Measurements from ENCODE around the gene ST8SIA1.

Gene ST8SIA1

GRCh38 chr12:22283006-22283506 lies 51.5 kb downstream of the ST8SIA1 start:
- DNase-seq (ENCODE audit: low spot score), result peak; percentile 71

DNA sequence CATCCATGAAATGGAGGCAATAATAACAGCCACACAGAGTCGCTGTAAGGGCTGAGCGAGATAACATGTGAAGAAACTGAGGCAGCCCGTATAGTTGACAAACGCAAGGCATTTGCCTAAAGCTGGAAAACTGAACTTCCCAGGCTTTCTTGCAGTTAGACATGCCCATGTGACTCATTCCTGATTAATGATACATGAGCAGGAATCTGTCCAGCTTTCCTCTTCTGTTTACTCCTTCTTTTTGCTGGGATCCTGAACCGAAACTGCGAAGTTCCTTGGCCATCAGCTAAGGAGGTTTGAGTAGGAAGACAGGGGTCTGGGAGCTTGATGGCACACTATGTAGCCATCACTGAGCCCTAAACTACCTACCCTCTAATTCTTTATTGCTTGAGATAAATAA lies 52.2 kb downstream of the ST8SIA1 start:
- DNase-seq (ENCODE audit: low spot score), result peak; percentile 65

- DNase-seq (ENCODE audit: low spot score), result no peak
Measured at GRCh38 chr12:22276867-22277266, 57.6 kb downstream of the ST8SIA1 start.

DNA sequence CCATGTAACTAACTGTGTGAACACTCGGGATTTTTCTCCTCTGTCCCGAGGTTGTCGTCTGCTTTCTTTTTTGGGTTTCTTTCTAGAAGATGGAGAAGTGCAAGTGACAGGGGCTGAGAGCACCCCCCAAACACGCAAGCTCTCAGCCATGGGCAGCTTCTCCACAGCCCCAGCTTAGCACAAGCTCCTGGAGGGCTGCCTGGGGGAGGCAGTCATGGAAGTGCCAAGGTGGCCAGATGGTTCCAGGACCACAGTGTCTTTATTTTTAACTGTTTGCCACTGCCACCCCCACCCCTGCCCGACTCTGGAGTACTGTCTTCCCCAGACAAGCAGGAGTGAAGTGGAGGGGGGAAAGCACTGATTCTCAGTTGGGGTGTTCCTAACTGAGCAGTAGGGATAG lies 58.2 kb downstream of the ST8SIA1 start:
- no peak for DNase-seq (ENCODE audit: low spot score)

DNA sequence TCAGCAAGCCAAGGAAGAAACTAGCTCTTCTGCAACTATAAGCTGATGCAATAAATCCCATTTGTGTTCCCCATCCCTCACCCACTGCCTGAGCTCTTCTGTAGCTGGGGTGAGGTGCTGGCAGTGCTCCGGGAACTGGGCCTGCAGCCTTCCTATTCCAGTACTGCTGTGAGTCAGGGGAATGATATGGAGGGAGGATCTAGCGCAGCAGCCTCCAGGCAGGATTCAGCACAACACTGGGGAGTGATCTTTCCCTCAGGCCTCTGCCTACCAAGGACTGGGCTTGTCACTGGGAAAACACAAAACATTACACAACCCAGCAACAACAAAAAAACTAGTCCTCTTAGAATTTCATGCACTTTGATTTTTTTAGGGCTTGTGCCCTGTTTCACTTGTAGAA lies 58.7 kb downstream of the ST8SIA1 start:
- DNase-seq (ENCODE audit: low spot score), result peak; percentile 79

DNA sequence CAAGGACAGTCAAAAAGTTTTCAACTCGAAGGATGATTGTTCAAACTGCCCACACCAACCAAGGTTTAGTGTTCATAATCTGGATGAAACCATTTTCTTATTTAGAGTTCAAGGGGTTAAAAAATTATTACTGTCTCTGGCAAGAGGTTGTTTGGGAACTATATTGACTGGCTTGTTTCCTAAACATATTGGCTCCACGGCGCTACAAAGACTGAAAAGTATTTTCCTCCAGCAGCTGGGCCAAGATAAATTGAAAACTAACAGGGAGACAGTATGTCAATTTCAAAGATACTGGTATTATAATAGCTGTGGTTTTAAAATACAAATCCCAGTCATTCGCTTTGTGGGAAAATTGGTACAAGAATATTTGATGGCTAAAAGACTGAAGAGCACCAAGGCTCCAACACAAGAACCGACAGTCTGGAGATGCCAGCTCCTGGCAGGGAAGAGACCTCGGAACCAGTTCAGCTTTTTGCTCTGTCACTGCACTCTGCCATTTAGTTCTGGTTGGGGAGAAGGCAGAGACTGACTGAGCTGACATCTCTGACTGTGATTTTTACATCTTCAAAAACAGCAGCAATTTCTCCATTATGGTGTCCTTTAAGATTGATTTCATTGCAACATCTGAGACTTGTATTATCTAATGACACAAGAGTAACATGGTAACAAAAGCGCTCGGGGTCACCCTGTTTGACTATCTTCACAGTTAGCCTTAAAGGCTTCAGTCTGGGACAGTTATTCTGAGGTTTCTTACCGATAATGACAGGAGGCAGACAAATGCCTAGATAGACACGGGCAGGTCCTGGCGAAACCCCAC lies 62.0 kb downstream of the ST8SIA1 start:
- DNase-seq (ENCODE audit: low spot score), result no peak

GRCh38 chr12:22271023-22271422 lies 63.5 kb downstream of the ST8SIA1 start:
- DNase-seq (ENCODE audit: low spot score), result peak; percentile 58

DNA sequence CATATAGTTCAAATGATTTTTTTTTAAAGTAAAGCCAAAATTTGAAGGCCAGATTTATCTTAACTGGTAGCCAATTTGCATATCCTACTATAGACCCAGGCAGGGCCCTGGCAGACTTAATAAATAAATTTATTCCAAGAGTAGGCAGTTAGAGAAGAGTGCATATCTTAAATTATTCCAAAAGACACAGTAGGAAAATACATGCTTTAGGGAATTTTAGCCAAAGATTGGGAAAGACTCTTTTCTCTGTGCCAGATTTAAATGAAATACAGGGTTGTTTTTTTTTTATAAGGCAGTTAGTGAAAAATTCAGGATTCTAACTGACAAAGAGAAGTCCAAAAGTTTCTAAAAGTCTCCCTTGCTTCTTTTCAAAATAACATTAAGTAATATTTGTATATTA lies 65.5 kb downstream of the ST8SIA1 start:
- DNase-seq (ENCODE audit: low spot score), result no peak

DNA sequence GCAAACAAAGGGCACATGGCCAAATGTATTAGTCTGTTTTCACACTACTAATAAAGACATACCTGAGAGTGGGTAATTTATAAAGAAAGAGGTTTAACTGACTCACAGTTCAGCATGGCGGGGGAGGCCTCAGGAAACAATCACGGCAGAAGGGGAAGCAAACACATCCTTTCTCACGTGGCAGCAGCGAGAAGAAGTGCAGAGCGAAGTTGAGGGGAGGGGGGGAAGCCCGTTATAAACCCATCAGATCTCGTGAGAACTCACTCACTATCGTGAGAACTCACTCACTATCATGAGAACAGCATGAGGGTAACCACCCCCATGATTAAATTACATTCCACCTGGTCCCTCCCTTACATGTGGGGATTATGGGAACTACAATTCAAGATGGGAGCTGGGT lies 66.1 kb downstream of the ST8SIA1 start:
- DNase-seq (ENCODE audit: low spot score), result no peak

DNA sequence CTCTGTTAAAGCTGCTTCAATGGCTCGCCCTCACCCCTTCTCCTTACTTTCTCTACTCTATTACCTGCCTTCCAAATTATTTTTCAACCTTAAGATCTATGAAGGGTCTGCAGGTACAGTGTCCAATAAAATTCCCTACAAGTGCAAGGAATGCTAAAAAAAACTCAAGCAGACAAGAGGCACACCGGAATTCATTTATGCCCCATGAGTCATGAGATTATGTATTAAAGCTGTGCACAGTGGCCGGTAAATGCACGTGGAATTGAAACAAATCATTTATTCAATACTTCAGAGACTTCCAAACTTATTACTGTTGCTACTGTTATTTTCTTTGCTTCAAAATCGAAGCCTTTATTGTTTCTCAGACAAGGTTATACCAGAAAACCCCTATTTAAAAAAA lies 68.4 kb downstream of the ST8SIA1 start:
- DNase-seq (ENCODE audit: low spot score), result peak; percentile 36

DNA sequence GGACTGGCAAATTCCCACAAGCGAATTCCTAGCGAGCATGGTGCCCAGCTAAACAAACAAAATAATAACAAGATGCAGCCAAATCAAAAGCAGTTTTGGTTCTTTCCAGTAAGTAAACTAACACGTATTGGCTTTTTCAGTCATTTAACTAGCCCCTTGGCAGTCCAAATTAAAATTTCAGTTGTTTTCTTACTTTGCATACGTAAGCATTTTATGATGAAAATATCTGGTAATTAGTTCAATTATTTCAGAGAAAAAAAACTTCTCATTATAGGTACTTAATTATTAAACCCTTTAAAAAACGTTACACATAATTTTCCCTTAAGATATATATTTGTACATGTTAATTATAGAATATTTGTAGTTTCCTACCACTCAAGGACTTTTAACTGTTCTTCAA lies 70.1 kb downstream of the ST8SIA1 start:
- DNase-seq (ENCODE audit: low spot score), result no peak

- DNase-seq (ENCODE audit: low spot score), result peak; percentile 33
Measured at GRCh38 chr12:22262309-22262708, 72.2 kb downstream of the ST8SIA1 start.

DNA sequence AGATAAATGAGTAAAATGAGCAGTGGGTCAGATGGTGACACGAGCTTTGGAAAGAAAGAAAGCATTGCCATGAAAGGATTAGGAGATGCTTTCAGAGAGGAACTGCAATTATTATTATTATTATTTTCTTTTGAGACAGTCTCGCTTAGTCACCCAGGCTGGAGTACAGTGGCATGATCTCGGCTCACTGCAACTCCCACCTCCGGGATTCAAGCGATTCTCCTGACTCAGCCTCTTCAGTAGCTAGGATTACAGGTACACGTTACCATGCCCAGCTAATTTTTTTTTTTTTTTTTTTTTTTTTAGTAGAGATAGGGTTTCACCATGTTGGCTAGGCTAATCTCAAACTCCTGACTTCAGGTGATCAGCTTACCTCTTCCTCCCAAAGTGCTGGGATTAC lies 77.4 kb downstream of the ST8SIA1 start:
- DNase-seq (ENCODE audit: low spot score), result no peak

- DNase-seq (ENCODE audit: low spot score), result no peak
Measured at GRCh38 chr12:22256605-22257004, 77.9 kb downstream of the ST8SIA1 start.

DNA sequence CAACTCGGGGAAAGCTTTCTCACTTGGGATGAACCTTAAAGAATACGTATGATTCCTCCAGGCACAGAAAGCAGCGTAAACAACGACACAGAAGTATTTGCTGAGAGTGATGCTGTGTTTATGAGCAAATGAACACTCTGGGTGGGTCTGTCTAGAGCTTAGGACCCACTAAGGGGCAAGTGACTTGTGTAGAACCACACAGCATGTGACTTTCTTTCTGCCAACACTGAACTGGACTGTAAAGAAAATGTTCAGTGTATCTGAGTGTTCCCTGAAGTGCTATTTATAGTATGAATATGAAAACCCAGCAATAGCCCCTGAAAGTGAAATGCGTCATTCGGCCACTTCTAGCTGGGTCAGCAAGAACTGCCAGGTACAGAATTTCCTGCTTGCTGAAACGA lies 78.5 kb downstream of the ST8SIA1 start:
- no peak for DNase-seq (ENCODE audit: low spot score)

GRCh38 chr12:22255097-22255496 lies 79.4 kb downstream of the ST8SIA1 start:
- DNase-seq (ENCODE audit: low spot score), result peak; percentile 11

GRCh38 chr12:22254478-22254877 lies 80.0 kb downstream of the ST8SIA1 start:
- no peak for DNase-seq (ENCODE audit: low spot score)

- no peak for DNase-seq (ENCODE audit: low spot score)
Measured at GRCh38 chr12:22252057-22252456, 82.5 kb downstream of the ST8SIA1 start.

GRCh38 chr12:22250762-22251161 lies 83.7 kb downstream of the ST8SIA1 start:
- DNase-seq (ENCODE audit: low spot score), result no peak

GRCh38 chr12:22248571-22249115 lies 85.9 kb downstream of the ST8SIA1 start:
- DNase-seq (ENCODE audit: low spot score), result no peak

DNA sequence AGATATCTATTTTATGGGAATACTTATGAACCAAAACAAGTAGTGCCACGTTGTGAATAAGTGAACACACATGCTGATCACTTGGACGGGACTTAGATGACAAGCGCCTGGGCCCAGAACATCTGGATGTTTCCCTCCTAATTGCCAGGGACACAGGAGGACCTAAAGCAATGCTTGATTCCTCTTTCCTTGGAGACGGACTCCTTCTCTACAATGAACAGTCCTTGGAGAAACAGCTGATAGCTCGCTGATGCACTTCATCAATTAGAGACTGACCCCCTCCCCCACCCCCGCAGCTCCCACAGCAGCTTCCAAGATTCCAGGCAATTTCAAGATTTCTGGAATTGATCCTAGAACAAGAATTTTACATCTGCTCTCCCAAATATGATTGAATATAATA lies 86.4 kb downstream of the ST8SIA1 start:
- DNase-seq (ENCODE audit: low spot score), result no peak

DNA sequence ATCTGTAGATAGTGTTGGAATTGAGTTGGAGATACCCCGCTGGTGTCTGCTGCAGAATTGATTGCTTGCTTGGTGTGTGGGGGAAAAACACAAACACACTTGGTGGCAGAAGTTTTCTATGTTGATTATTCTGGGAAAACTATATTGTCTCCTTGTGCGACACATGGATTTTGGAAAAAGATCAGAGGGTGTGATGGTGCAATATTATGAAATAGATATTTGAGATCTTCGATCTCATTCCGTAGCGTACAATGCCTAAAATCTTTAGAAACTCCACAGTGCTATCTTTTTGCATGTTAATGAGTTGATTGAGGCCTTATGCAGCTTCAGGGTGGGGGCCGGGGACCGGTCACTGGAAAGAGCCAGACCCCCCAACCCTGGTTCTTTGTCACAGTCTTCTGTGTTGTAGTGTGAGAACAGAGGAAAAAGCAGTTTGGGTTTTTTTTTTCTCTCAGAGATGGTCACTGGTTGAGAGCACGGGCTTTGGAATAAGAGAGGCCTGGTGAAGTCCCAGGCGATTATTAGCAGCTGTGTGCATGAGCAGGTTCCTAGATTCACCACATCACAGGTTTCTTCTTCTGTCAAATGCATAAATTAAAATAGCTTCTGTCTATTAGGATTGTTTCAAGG lies 88.2 kb downstream of the ST8SIA1 start:
- DNase-seq (ENCODE audit: low spot score), result no peak

GRCh38 chr12:22242726-22243125 lies 91.8 kb downstream of the ST8SIA1 start:
- no peak for DNase-seq (ENCODE audit: low spot score)
